NCI-H1930 (cell line): ENCODE results near the gene FOXP1.

Source experiments
- DNase-seq, 2 experiments: peaks; one replicate each; lab custom pipeline; 2025; lab: John Stamatoyannopoulos, UW

The FOXP1 gene

DNA sequence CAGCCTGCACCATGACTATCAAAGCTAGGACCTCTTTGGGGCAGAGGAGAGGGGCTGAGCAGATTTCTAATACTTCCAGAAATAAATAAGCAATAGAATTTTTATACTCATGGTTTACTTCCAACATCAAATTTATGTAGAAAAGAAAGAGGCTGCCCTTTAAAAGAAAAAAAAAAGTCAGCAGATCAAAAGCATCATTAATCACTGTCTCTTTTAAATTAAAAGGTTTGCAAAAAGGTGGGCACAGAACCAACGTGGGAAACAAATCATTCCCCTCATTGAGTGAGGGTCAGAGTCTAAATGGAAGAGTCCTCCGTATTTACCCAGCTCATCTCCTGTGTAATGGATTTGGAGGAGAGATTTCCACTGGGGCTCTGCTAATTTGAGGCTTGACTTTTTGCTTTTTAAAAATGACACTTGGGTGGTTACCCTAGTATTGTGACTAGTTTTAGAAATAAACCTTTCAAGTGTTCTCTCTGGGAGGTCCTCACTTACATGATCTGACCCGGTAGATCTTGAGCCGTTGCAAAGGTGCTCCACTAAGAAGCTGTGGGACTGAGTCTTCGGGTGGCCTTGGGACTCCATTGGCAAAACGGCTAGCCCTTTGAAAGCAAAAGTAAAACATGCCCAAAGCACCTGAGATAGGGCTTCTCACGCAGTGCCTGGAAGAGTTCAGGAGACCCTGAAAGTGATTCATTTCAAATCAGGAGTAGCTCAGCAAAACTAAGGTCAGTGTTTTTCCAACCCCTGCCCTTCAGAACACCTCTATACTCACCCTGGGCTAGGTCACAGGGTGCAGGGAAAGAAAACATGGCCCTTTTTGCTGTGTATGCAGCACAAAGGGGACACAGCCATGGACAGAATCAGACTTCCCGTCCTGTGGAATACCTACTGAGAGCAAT lies 320.9 kb downstream of the FOXP1 start:
- no peak for DNase-seq

DNA sequence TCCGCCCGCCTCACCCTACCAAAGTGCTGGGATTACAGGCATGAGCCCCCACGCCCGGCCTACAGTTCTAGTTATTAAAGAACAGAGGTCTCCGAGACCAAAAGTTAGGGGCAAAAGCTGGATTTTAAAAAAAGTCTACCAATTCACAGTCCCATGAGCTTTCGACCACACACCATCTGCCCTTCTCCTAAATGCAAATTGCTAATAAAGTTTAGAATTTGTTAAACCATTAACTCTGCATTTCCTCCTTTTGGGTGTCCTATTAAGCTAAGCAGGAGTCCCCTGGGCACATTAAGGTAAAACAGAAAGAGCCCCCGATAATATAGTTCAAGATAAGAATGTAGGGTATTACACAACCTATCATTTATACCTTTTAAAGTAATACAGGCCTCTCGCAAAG lies 322.7 kb downstream of the FOXP1 start:
- no peak for DNase-seq

DNA sequence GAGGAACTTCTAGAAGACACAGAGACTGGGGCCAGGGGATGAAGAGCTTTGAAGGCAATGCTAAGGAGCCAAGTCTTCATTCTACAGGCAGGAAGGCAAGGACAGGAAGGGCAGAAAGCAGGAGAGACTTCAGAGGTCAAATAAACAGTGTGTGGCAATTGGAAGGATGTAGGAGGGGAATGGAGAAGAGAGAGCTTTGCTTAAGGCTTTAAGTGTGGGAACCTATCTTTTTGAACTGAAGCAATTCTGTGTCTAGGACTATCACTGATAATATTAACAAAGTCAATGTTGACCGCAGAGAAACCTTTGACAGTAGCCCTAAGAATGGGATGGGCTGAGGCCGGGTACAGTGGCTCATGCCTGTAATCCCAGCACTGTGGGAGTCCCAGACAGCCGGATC lies 325.0 kb downstream of the FOXP1 start:
- DNase-seq, result no peak

DNA sequence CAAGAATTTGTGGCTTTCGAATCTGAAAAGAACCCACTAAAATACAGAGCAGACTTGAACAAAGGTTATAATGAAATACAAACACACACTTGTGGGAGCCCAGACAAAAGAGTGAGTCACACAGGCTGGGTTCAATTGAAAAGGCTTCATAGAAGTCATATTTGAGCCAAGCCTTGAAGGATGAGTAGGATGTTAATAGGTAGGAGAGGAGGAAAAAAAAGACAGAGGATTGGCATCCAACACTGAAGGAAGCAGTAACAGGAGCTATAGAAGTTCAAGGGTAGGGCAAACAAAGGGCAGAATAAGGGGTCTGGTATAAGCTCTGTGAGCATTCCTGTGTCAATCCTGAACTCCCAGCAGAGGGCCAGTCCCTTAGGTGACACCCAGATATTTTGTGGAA lies 325.4 kb downstream of the FOXP1 start:
- no peak for DNase-seq

DNA sequence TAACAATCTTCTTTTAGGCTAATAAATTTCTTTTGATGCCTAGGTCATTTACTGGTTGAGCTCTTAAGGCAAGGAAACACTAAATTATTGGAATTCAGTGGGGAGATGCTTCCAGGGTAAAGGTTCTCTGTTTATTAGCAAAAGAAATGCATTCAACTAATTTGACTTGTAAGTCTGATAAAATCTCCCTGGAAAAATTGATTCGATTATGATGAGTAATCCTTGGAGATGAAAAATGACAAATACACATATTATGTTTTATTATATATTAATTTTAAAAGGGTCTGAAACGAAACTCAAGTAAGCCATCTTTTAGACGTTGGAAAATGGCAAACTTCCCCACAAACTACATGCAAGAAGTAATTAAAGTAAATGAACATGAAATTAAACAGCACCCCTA lies 328.0 kb downstream of the FOXP1 start:
- DNase-seq, result no peak

DNA sequence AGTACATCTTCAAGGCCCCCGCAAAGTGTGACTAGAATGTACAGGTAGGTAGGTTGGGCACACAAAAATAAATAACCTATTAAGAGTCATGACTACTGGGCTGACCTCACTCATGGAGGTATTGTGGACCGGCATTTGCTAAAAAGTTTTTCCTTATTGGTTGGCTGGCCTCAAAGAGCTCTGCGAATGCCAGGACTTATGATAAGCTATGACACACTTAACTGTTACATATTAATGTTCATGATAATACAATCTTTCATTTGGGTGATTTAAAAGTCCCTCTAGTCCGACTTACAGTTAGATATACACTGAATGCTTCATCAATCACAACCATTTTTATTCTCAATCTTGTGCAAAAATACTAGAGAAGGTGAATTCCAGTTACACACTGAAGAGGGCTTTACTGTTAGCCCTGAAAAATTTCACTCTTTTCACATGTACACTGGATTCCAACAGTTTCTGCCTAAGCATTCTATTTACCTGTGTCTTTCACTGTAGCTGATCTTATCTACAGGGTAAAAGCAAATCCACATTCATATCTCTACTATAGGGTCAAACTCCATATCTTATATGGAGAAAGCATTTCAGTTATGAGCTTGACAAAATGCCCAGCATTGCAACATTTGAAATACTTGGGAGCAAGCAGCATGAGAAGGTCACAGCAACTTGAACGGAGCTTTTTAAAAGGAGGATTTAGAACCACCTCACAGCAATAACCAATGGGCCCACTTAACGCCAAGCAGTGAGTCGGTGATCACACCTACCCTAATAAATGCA lies 329.1 kb downstream of the FOXP1 start:
- no peak for DNase-seq

DNA sequence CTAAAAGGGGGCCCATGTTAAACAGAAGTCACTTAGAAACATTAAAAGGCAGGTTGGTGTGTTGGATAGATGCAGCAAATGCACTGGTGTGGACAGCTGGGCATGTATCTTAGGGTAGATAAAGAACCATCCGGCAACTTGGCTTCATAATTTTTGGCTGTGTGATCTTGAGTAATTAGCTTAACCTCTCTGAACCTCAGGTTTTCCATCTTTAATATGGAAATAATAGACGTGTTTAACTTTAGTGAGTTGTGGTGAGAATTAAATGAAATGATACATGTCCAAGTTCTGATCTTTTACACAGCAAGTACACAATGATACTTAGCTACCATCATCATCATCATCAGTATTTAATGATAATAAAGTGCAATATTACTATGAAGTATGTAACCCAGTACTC lies 330.4 kb downstream of the FOXP1 start:
- DNase-seq, result no peak

DNA sequence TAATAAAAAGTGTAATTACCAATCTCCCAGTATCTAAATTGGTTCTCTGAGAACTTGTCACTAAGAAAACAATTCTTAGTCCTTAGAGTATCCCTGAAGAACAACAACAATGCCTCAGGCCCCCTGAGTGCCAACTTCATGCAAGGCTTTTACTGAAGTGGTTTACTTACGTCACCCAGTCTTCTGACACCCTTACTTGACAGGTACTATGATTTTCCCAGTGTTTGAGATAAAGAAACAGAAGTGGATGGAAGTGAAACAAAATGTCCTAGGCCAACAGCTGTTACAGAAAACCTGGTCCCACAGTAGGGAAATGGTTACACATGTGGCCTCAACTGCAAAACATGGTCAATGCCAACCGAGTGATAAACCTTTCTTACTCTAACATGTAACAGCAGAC lies 331.1 kb downstream of the FOXP1 start:
- DNase-seq, result no peak

DNA sequence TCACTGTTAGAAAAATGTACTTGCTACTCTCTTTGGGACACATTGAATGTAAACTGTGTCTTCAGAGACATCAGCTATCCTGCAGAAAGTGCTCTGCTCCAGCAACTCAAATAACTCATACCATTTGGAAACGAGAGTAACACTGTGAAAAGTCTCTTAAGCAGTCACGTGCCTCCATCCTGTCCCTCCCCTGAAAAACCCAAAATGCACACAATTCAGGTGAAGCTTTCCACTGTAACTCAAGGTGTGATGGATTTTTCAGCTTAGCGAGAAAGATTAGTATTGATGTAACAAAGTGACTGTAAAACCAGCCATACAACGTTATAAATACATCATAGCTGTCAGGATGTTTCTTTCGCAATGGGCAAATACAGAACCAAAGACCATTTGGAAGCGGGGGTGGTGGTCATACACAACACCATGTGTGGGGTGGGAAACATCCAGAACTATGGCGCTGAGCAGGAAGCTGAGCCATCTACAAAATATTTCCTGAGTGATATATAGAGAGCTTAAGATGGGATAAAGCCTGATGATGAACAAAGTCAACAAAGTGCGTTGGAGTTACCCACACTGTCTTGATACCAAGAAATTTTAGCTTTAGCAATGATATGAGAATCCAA lies 332.3 kb downstream of the FOXP1 start:
- DNase-seq, result no peak

DNA sequence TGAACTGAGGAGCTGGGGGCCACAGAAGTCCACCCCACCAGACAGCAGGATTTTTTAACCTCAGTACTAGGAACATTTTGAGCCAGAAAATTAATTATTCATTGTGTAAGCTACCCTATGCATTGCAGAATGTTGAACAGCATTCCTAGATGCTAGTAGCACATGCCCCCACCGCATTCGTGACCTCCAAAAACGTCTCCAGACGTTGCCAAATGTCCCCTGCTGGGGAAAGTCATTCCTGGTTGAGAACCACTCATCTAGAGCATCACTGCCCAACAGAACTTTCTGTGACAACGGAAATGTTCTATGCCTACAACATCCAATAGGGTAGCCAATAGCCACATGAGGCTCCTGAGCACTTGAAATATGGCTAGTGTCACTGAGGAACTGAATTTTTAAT lies 333.5 kb downstream of the FOXP1 start:
- DNase-seq, result no peak

DNA sequence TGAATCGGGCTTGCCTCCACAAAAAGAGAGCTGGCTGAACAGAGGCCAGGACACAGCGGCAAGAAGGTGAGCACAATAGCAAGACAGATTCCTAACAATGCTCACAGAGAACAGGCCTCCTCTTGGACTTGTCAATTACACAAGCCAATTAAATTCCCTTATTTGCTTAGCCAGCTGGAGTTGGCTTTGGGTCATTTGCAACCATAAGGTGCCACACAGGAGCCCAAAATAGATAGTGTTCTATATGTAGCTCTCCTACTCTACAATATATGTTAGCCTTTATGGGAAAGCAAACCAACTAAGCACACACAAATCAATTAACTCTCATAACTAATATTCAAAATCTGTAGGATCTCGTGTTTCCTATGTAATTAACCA lies 335.6 kb downstream of the FOXP1 start:
- no peak for DNase-seq

DNA sequence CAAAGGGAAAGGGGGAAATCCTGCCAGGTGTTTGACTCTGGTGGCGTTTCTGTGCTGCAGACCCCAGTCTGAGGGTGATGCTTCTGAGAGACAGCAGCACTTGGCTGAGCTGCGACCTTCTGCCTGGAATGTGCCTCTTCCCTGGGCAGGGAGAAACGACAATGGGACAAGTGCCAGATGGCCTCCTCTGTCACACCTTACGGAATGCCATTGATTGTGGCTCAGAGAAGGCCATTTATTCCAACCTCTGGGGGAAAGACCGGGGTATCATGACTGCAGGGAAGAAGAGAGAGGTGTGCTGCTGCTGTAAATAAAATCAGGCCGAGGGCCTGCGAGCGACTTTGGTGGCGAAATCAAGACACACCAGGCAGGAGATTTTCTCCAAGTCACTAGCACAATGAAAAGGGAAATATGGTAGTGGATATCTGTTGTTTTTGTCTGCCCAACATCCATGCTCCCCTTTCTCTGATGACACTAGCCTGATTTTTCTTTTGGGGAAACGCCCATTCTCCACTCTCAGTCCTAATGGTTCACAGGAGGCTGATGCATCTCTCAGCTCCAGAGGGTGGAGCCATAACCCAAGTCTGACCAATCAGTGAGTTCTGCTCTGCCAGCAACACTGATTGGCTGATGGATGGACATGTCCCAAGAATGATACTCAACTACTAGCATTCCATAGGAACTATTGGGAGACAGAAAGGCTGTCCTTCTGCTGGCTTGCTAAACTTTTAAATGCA lies 336.1 kb downstream of the FOXP1 start:
- no peak for DNase-seq

DNA sequence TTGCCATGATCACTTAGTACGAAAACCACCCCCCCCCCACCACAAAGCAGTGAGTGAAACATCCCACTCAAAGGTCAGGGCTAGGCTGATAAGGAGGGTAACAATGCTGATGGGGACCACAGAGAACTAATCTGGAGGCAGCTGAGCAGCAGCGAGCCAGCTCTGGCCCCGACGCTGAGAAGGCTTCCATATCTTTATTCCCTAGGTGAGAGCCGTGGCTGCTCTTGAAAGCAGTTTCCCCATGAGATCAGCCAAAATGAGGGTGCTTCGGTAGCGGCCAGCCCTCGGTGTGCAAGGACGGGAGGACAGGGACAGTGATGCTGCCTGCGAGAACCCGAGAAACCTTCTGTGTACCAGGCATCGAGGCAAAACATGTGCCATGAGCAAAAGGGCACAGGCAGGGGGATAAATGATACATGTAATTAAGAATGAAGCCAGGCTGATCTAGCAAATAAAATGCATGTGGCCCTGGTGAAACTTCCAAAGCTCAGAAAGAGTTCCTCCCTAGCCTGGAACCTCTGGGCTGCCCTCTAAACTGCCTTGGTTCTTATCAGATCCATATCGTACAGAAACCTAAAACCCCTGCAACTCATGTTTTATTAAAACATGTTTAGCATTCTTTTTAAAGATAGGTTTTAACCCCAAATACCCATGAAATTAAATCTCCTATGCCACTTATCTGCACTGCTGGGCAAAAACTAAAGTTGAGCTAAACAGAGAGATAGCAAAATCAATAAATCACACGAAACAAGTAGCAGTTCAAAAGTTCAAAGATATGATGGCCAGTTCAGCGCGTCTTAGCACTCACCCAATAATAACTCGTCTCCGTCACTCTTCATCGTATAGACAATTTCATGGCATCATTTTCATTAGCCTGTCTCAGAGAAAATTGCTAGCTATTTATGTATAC lies 337.3 kb downstream of the FOXP1 start:
- DNase-seq, result no peak

DNA sequence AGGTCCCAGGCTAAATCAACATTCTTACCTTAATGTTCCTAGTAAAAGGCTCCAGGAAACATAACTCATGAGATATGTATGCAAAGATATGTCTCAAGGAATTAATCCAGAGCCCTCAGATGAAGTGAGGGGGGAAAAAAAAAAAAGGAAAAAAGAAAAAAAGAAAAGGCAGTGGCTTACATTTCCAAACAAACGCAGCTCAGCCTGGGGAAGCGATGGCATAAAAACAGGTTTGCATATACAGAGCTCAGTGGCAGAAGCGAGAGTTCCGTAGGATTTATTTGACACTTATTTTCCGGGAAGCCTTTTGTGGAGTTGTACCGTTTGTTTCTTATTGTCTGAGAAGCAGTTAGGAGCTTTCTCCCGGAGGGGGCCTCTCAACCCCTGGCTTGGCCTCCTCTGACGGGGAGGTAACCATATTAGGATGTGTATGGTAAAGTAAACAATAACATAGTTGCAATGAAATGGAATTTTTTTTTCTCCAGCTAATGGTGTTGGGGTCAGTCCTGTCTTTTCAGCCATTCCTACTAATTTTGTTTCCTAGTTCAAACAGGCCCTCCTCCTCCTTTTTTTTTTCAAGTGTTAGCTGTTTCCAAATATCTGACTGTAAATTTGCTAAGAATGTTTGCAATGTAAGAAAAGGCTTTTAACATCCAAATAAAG lies 338.6 kb downstream of the FOXP1 start:
- no peak for DNase-seq

DNA sequence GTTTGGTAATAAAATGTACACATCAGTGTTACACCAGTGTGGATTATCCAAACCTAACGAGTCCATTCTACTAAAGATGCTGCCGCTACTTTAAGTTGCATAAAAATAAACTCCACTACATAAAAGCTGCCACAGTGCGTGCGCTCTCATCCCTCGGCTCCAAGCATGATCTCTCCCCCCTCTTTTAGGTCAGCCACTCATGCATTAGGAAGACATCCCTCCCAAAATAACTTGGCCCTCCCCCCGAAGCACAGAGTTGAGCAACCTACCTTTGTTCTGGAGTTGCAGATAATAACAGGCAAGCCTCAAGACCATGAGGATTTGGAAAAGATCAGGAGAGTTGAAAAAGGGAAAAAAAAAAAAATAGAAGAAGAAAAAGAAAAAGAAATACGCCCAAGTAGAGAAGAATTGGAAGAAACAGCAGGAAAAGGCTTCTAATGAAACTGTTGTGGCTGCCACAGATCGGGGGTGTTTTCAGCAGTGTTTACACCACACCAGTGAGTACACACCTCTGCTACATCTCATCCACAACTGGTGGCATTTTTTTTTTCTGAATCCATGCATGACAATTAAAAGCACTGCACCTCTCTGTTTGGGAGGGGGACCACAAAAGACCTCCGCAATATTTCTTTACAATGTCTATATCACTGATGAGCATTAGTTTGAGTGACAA lies 339.2 kb downstream of the FOXP1 start:
- DNase-seq, result no peak

DNA sequence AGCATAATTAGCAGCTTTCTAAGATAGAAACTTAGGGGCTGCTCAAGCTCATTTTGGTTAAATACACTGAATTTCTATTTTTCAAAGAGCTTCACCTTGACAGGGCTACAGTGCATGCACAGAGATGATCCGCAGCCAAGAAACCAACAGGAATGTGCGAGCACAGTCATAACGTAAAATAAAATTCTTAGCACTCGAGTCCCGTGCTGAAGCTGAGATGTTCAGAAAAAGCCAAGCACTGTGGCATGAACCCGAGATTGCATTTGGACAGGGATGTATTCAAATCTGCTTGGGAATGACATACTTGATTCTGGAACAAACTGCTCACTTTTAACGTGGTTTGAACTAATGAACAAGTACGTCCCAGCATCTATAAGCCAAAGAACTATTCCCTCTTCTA lies 340.3 kb downstream of the FOXP1 start:
- no peak for DNase-seq

DNA sequence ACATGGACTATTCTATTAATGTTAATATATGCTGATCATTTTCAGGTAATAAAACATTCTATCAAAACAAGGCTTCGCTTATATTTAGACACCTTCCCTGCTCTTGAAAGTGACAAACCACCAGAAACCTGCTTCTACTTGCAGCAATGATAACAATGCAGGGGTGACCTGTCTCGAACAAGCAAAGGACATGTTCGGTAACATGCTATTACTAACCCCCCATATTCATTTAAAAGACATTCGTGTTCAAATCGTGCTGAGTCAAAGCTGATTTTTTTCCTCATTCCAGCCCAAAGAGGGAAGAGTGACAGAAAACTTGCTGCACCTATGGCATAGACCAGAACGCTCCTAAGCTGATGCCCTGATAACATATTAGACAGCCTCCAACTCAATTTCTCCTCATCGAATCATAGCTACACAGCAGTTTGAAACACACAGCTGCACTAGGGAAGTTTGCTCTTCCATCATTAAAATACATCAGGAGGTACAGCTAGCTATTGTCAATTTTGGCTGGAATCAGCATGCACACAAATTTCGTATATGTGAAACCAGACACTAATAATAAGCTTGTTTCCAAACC lies 341.5 kb downstream of the FOXP1 start:
- DNase-seq, result no peak

DNA sequence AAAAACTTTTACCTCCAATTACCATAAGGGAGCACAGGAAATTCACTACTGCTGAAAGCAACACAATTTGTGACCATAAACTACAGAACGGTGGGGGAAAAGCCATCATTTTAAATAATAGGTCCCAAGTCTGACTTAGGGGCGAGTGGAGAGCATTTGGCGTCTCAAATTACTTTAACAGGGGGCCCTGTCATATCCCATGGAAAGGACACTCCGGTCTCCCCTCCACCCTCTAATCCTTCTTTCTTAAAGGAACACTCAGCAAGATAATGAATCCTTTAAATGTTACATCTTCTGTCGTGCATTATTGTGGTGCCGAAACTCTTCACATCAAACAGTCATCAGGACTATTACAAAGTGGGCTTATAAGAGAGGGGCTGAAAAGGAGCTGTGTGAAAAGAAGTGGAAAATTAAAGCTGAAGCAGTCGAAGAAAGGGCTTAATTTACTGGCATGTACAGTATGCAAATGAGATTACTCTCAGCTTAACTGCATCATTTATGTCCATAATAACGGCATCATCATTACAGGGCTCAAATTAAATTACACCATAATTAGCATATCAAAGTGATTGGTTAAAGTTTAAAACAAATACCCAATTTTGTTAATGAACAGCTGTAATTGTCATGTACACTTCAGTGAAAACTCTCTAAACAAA lies 342.2 kb downstream of the FOXP1 start:
- DNase-seq, result no peak

DNA sequence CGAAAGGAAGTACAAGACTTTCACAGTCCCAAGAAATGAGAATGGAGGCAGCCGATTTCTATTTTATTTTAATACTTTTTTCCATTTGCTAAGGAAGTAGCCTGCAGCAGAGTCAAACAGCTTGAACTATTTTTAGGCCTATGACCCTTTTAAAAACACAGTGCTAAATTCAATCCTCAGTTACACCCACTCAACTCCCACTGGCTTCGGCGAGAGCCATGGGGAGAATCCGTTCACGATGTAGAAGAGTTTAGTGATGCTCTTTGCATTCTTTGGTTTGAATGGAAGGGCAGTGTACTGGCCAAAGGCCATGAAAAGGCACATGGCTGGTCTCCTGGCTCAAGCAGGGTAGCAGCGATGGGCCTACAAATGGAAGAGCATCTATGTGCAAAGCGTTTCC lies 343.5 kb downstream of the FOXP1 start:
- DNase-seq, result no peak
